ENCODE measurements around the gene PKP1.

DNA sequence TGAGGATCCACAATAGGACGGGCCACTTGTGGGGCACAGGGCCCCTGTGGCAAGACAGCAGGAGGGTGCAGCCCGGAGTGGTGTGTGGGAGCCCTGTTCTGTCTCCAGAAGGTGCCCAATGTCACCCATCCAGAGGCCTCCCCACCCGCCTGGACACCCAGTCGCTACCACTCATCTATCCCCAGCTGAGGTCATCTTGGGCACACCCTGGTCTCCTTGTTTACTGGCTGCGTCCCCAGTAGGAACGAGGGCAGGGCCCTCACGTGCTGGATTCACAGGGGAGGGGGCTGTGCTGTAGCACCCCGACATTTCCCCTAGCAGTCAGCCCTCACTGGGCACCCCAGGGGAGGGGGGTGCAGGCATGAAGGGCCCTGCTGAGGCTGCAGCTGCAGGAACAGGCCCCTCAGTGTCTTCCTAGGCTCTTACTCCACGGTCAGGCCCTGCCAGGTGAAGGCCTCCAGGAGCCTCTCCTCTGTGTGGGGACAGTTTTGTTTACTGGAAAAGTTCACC is 96.5 kb downstream of the PKP1 start:
- TF ChIP-seq, protein P1, sequence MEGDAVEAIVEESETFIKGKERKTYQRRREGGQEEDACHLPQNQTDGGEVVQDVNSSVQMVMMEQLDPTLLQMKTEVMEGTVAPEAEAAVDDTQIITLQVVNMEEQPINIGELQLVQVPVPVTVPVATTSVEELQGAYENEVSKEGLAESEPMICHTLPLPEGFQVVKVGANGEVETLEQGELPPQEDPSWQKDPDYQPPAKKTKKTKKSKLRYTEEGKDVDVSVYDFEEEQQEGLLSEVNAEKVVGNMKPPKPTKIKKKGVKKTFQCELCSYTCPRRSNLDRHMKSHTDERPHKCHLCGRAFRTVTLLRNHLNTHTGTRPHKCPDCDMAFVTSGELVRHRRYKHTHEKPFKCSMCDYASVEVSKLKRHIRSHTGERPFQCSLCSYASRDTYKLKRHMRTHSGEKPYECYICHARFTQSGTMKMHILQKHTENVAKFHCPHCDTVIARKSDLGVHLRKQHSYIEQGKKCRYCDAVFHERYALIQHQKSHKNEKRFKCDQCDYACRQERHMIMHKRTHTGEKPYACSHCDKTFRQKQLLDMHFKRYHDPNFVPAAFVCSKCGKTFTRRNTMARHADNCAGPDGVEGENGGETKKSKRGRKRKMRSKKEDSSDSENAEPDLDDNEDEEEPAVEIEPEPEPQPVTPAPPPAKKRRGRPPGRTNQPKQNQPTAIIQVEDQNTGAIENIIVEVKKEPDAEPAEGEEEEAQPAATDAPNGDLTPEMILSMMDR (IDR thresholded peaks at IDR 0.05): no peak
- TF ChIP-seq ZFX (IDR thresholded peaks at IDR 0.05; ENCODE audit: borderline replicate concordance): no peak

Measured in 22Rv1 (cell line).